ENCODE results near the gene ASCL3. TPM values are rescaled to one million over a fixed set of nuclear protein-coding genes. Genes with fewer than 3 reads are reported as not detected.

The ASCL3 gene
- total RNA-seq, 4 donors from 2014 or later = not detected

DNA sequence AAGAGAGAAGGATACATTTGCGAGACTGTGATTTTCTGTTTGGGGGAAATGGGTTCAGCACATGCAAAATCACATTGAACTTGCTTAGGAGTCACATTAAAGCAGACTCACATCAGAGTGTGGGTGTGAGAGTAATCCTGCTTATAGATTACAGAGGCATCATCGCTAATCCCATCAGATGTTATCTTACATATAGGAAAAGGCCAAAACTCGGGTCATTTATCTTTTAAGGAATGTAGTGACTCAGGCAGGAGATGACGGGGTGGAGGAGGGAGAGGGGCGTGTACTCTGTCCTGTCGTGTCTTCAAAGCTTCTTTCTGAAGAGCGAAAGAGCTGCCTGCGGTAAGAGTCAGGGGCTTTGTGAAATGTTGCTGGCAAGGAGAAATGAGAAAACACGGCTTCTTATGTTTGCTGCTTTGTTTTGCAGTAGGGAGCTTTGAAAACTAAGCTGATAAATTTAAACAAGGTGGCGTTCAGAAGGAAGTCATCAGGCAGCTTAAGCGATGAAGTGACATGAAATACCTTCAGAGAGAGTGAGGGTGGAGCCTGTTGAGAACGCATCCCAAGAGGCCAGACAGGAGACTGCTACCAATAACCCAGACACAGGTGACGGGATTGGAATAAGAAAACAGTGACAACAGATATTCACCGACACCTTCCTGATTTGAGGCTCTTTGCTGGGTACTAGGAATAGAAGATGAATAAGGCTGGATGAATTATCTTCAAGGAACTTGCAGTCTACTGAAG, 7.9 kb downstream of the ASCL3 start:
- Histone ChIP-seq H3K4me1 (no peaks in the 10 kb centered on the region), H3K9me3 (no peaks in the 10 kb centered on the region), H3K4me3 (no peak overlapping the region), H3K27ac (no peak overlapping the region), H3K27me3 (no peaks in the 10 kb centered on the region), H3K36me3 (no peaks in the 10 kb centered on the region)
- WGBS, 2 donors = 55 to 56% methylated on average over 14 of the region's 14 CpGs
- no peak for DNase-seq (ENCODE audit: low spot score in 2 of 2)
- TF ChIP-seq CTCF (IDR thresholded peaks at IDR 0.05) (no peak), POLR2A (IDR thresholded peaks at IDR 0.05) (no peak)

GRCh38 chr11:8933931-8934330, 8.9 kb downstream of the ASCL3 start:
- Histone ChIP-seq H3K4me1 (no peaks in the 10 kb centered on the region), H3K27ac (no peak overlapping the region), H3K4me3 (no peak overlapping the region), H3K9me3 (no peaks in the 10 kb centered on the region), H3K27me3 (no peaks in the 10 kb centered on the region), H3K36me3 (no peaks in the 10 kb centered on the region)
- 90 to 92% methylated on average over 6 of the region's 6 CpGs for WGBS, 2 donors
- TF ChIP-seq EP300 (IDR thresholded peaks at IDR 0.05) (no peak), CTCF (IDR thresholded peaks at IDR 0.05) (no peak), POLR2A (IDR thresholded peaks at IDR 0.05) (no peak)
- no peak for DNase-seq (ENCODE audit: low spot score in 2 of 2)

DNA sequence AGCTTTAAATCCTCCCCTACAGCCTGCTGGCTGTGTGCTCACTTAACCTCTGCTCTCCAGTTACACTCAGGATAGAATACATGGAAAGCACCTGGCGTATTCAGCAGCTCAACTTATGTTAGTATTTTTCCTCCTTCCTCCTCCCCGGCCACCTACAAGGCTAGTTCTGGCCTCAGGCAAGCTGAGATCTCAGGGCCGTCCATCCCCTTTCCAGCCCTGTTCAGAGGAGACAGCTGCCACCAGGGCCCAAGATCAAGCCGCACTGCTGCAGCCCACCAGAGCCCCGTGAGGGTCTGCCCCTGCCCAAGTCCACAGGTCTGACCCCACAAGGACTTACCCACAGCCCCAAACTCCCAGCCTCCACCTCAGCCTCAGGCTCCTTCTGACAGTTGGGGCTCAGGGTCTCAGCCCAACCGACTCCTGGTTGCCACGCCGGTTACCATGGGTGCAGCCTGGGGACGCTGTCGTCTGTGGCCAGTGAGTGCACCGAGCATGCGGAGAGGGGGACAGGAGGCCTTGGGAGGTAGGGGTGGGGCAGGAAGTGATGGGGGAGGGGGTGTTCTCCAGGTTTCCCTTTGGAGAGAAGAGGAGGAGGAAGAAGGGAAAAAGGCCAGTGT, 10.1 kb downstream of the ASCL3 start, which contains the start of gene C11orf16:
TSS of gene C11orf16 (minus strand) at position 384 of the 617 bp plus-strand sequence. CDS start 639 bp downstream, outside the sequence.
- no peaks in the 10 kb centered on the region for H3K9me3 ChIP-seq
- no peaks in the 10 kb centered on the region for H3K36me3 ChIP-seq
- H3K4me3 ChIP-seq = no peak within 1 kb of the TSS
- TF ChIP-seq EP300 (IDR thresholded peaks at IDR 0.05) (no peak), CTCF (IDR thresholded peaks at IDR 0.05) (no peak), POLR2A (IDR thresholded peaks at IDR 0.05) (no peak)
- no peaks in the 10 kb centered on the region for H3K27me3 ChIP-seq
- no peak within 1 kb of the TSS for H3K27ac ChIP-seq
- no peaks in the 10 kb centered on the region for H3K4me1 ChIP-seq
- WGBS, 2 donors = 70 to 80% methylated on average over 12 of the region's 12 CpGs
- DNase-seq (ENCODE audit: low spot score in 2 of 2) = no peak

DNA sequence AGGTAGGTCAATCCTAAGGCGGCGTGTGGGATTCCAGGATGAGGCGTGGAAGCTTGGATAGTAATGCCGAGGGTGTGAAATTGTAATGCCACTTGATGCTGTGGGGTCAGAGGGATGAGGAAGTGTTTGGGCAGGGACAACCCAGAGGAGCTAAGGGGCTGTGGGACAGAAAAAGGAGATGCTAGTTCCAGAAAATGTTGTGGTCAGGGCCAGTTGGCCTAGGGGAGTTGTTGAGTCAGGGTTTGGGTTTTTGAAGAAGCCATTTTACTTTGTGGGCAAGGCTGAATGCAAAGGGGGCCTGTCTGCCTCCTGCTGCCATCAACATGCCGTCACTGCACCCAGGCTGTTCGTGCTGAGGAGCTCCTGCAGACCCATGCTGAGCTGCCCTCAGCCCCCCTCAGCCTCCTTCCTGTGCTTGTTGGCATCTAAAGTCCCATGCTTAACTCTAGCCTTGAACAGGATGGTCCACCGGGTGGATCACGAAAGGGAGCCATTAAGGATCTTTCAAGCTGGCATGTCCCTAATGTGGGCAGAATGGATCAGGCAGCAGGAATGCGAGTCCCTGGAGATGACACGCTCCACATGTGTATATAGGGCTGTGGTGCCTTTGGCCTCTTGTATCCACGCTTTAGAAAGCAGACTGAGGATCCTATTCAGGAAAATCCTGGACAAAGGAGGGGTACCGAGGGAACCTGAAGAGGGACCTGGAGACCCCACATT, 12.2 kb downstream of the ASCL3 start:
- H3K9me3 ChIP-seq = no peaks in the 10 kb centered on the region
- H3K27ac ChIP-seq = no peak overlapping the region
- H3K36me3 ChIP-seq = peaks cover 0 to 10% (median 0%) of the 10 kb centered on the region in 3 donors
- WGBS, 2 donors = 92 to 98% methylated on average over 12 of the region's 12 CpGs
- no peaks in the 10 kb centered on the region for H3K27me3 ChIP-seq
- no peak for DNase-seq (ENCODE audit: low spot score in 2 of 2)
- H3K4me1 ChIP-seq = no peaks in the 10 kb centered on the region
- no peak overlapping the region for H3K4me3 ChIP-seq
- TF ChIP-seq POLR2A (IDR thresholded peaks at IDR 0.05) (no peak), EP300 (IDR thresholded peaks at IDR 0.05) (no peak), CTCF (IDR thresholded peaks at IDR 0.05) (no peak)

Data from tibial nerve (tissue), 4 donors.